HCT116 (cell line): ENCODE measurements around the gene LHPP.

Experiments used
- EZH2 ChIP-seq: fragments of 200-600 bp; sonication (generic); IDR thresholded peaks from 2 replicates; pipeline ENCODE4 v1.6.1; 2017; ENCODE audit warnings: antibody characterized with exemption, mixed run types
- POLR2A ChIP-seq: IDR thresholded peaks from 2 replicates; pipeline ENCODE4 v1.7.0; 2011; ENCODE audit warnings: borderline replicate concordance; ENCODE audit not compliant: insufficient read depth, insufficient read length; ENCODE audit errors: extremely low read depth
- RAD21 ChIP-seq: IDR thresholded peaks from 2 replicates; pipeline ENCODE4 v1.6.1; 2012; ENCODE audit warnings: low read depth, mild to moderate bottlenecking
- SP1 ChIP-seq: IDR thresholded peaks from 2 replicates; pipeline ENCODE4 v1.6.1; 2012; ENCODE audit warnings: low read depth
- TF ChIP-seq, protein P1 (sequence below), 3 experiments: fragments of 200-600 bp in 1 of 3; sonication (generic) in 1 of 3; IDR thresholded peaks in 2 of 3; conservative IDR thresholded peaks in 1 of 3; 2 replicates each; pipeline ENCODE4 v1.5.1; 2012 to 2017; ENCODE audit warnings: low read depth in 2 of 3, low read length in 2 of 3, antibody characterized with exemption in 1 of 3, borderline replicate concordance in 1 of 3, control low read depth in 1 of 3, mild to moderate bottlenecking in 1 of 3, mixed read lengths in 1 of 3, mixed run types in 1 of 3, moderate library complexity in 1 of 3; ENCODE audit not compliant: insufficient read depth in 1 of 3

DNA sequence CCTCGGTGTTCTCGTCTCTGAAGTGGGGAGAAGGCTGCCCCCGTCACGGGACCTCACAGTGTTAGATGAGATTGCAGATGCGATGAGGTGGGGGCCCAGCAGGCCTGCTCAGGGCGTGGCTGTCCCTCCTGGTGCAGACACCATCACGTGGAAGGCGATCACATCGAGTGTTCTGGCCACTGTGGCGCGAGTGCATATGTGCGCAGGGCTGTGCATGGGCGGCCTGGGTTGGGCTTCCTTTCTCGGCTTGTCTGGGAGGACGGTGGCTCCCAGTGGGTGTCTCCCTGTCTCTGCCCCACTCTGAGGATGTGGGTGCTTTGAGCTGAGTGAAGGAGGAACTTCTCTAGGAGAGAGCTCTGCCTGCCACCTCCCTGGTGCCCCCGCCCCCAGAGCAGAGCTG is 83.1 kb downstream of the LHPP start:
- TF ChIP-seq RAD21 = no peak
- TF ChIP-seq, protein P1, sequence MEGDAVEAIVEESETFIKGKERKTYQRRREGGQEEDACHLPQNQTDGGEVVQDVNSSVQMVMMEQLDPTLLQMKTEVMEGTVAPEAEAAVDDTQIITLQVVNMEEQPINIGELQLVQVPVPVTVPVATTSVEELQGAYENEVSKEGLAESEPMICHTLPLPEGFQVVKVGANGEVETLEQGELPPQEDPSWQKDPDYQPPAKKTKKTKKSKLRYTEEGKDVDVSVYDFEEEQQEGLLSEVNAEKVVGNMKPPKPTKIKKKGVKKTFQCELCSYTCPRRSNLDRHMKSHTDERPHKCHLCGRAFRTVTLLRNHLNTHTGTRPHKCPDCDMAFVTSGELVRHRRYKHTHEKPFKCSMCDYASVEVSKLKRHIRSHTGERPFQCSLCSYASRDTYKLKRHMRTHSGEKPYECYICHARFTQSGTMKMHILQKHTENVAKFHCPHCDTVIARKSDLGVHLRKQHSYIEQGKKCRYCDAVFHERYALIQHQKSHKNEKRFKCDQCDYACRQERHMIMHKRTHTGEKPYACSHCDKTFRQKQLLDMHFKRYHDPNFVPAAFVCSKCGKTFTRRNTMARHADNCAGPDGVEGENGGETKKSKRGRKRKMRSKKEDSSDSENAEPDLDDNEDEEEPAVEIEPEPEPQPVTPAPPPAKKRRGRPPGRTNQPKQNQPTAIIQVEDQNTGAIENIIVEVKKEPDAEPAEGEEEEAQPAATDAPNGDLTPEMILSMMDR (IDR thresholded peaks at IDR 0.05 in 2 of 3, conservative IDR thresholded peaks at IDR 0.05 in 1 of 3; ENCODE audit: borderline replicate concordance in 1 of 3, insufficient read depth in 1 of 3, low read depth in 2 of 3, low read length in 2 of 3) = no peak
- no peak for TF ChIP-seq SP1
- no peak for TF ChIP-seq POLR2A
- TF ChIP-seq EZH2 = no peak
